Astrocyte (in vitro differentiated cells and primary cell): Measurements from ENCODE around the gene INO80E. TPM values are rescaled to one million over a fixed set of nuclear protein-coding genes. Genes with fewer than 3 reads are reported as not detected.

ENCODE experiments used
- DNase-seq: peaks from one replicate; pipeline ENCODE4 v3.0.0-alpha.2; 2010; ENCODE audit warnings: low read depth
- FAIRE-seq: peaks from 2 replicates; lab custom pipeline; 2011; peaks lifted over from hg19 to GRCh38; lab: Jason Lieb, UNC
- H2AFZ ChIP-seq: 2 replicates; pipeline ENCODE4 v1.6.0; 2012; ENCODE audit warnings: low read depth, low read length, inconsistent platforms
- H3K27ac ChIP-seq: 2 replicates; pipeline ENCODE4 v1.5.1; 2011; ENCODE audit warnings: low read depth, low read length, inconsistent platforms
- H3K27me3 ChIP-seq: 2 replicates; pipeline ENCODE4 v1.6.0; 2011; ENCODE audit warnings: low read length, inconsistent platforms; ENCODE audit not compliant: insufficient read depth
- H3K36me3 ChIP-seq: 2 replicates; pipeline ENCODE4 v1.5.1; 2011; ENCODE audit warnings: low read length, inconsistent platforms; ENCODE audit not compliant: insufficient read depth
- H3K4me1 ChIP-seq: 2 replicates; pipeline ENCODE4 v1.5.1; 2011; ENCODE audit warnings: low read length, inconsistent platforms; ENCODE audit not compliant: insufficient read depth
- H3K4me2 ChIP-seq: 2 replicates; pipeline ENCODE4 v1.6.0; 2012; ENCODE audit warnings: low read length, inconsistent platforms
- H3K4me3 ChIP-seq: 2 replicates; pipeline ENCODE4 v1.5.1; 2011; ENCODE audit warnings: low read depth, mild to moderate bottlenecking, low read length, inconsistent platforms; ENCODE audit not compliant: insufficient read depth
- H3K79me2 ChIP-seq: 2 replicates; pipeline ENCODE4 v1.6.0; 2012; ENCODE audit warnings: mild to moderate bottlenecking, low read length, inconsistent platforms; ENCODE audit not compliant: insufficient read depth
- H3K9ac ChIP-seq: 2 replicates; pipeline ENCODE4 v1.6.0; 2012; ENCODE audit warnings: mild to moderate bottlenecking, low read length, inconsistent platforms
- H3K9me3 ChIP-seq: 2 replicates; pipeline ENCODE4 v1.5.1; 2012; ENCODE audit warnings: low read depth, mild to moderate bottlenecking, low read length, inconsistent platforms; ENCODE audit not compliant: insufficient read depth
- H4K20me1 ChIP-seq: 2 replicates; pipeline ENCODE4 v1.6.0; 2012; ENCODE audit warnings: low read length, inconsistent platforms; ENCODE audit not compliant: insufficient read depth
- H3K27ac Mint-ChIP-seq: one replicate; pipeline ENCODE4 v1.8.0; 2021; ENCODE audit warnings: mild to moderate bottlenecking, mixed read lengths; ENCODE audit not compliant: unreplicated experiment
- H3K27me3 Mint-ChIP-seq: one replicate; pipeline ENCODE4 v1.8.0; 2021; ENCODE audit warnings: low read depth, mixed read lengths; ENCODE audit not compliant: unreplicated experiment
- H3K36me3 Mint-ChIP-seq: one replicate; pipeline ENCODE4 v1.8.0; 2021; ENCODE audit warnings: low read depth, mixed read lengths; ENCODE audit not compliant: unreplicated experiment
- H3K4me1 Mint-ChIP-seq: one replicate; pipeline ENCODE4 v1.8.0; 2021; ENCODE audit warnings: low read depth, mixed read lengths; ENCODE audit not compliant: unreplicated experiment
- H3K4me3 Mint-ChIP-seq: one replicate; pipeline ENCODE4 v1.8.0; 2021; ENCODE audit warnings: mild to moderate bottlenecking, moderate library complexity, mixed read lengths; ENCODE audit not compliant: unreplicated experiment
- H3K9me3 Mint-ChIP-seq: one replicate; pipeline ENCODE4 v1.8.0; 2021; ENCODE audit warnings: mild to moderate bottlenecking, mixed read lengths; ENCODE audit not compliant: unreplicated experiment
- EZH2 ChIP-seq: IDR thresholded peaks from 2 replicates; pipeline ENCODE4 v1.6.1; 2012; ENCODE audit warnings: mild to moderate bottlenecking, low read length, inconsistent platforms; ENCODE audit not compliant: insufficient read depth
- total RNA-seq: library from RNA; stranded (reverse); gene quantifications from 2 replicates; pipeline ENCODE4 v1.2.1, GENCODE V29; 2021
- TF ChIP-seq, protein P1 (sequence below): IDR thresholded peaks from 2 replicates; pipeline ENCODE4 v1.5.1; 2011; ENCODE audit warnings: low read depth, mild to moderate bottlenecking, inconsistent platforms, low read length, moderate library complexity; ENCODE audit not compliant: insufficient read depth

Gene INO80E
- total RNA-seq, 1 donor from 2014 or later: 58.5 TPM

DNA sequence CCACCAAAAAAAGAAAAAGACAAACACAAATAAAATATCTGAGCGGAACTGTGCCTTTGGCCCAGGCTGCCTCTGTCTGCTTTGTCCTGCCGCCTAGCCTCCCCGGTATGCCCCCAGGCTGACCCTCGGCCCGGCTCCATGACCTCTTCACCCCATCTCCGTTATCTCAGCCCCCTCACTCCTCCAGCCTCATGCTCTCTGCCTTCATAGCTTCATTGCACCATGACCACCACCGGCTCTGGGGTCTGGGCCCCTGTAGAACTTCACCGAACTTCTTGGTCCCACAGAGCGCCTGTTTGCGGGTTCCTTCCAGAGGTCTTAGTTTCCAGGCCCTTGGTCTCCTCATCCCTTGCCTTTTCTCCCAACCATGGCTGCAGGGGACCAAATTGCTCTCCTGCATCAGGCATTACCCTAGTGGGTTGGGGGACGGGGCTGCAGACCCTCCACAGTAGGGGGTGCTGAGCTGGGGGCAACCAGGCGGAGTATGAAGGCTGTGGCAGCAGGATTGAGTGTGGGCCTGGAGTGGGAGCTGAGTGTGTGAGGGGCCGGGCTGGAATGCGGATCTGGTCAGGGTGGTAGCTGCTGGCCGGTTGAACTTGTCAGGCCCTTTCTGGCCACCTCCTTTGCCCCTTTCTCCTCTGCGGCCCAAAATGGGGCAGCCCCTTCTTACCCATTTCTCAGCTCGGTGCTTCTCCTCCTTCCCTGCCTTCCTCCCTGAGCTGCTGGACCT is 7.5 kb upstream of the INO80E start:
- DNase-seq (no peak), FAIRE-seq (no peak)
- Histone ChIP-seq H3K4me1 (no peaks in the 10 kb centered on the region), H3K9ac (no peak overlapping the region), H3K9me3 (no peaks in the 10 kb centered on the region), H3K36me3 (peaks cover 41% of the 10 kb centered on the region), H3K4me2 (no peak overlapping the region), H3K27ac (no peak overlapping the region), H3K27me3 (no peaks in the 10 kb centered on the region), H4K20me1 (peaks cover 35% of the 10 kb centered on the region), H2AFZ (no peak overlapping the region), H3K79me2 (no peaks in the 10 kb centered on the region), H3K4me3 (no peak overlapping the region)
- Mint-ChIP-seq H3K27ac (no peak overlapping the region), H3K4me1 (no peaks in the 10 kb centered on the region), H3K9me3 (no peaks in the 10 kb centered on the region), H3K27me3 (no peaks in the 10 kb centered on the region), H3K36me3 (peaks cover 18% of the 10 kb centered on the region), H3K4me3 (no peak overlapping the region)
- no peak for TF ChIP-seq EZH2
- TF ChIP-seq, protein P1, sequence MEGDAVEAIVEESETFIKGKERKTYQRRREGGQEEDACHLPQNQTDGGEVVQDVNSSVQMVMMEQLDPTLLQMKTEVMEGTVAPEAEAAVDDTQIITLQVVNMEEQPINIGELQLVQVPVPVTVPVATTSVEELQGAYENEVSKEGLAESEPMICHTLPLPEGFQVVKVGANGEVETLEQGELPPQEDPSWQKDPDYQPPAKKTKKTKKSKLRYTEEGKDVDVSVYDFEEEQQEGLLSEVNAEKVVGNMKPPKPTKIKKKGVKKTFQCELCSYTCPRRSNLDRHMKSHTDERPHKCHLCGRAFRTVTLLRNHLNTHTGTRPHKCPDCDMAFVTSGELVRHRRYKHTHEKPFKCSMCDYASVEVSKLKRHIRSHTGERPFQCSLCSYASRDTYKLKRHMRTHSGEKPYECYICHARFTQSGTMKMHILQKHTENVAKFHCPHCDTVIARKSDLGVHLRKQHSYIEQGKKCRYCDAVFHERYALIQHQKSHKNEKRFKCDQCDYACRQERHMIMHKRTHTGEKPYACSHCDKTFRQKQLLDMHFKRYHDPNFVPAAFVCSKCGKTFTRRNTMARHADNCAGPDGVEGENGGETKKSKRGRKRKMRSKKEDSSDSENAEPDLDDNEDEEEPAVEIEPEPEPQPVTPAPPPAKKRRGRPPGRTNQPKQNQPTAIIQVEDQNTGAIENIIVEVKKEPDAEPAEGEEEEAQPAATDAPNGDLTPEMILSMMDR: no peak

DNA sequence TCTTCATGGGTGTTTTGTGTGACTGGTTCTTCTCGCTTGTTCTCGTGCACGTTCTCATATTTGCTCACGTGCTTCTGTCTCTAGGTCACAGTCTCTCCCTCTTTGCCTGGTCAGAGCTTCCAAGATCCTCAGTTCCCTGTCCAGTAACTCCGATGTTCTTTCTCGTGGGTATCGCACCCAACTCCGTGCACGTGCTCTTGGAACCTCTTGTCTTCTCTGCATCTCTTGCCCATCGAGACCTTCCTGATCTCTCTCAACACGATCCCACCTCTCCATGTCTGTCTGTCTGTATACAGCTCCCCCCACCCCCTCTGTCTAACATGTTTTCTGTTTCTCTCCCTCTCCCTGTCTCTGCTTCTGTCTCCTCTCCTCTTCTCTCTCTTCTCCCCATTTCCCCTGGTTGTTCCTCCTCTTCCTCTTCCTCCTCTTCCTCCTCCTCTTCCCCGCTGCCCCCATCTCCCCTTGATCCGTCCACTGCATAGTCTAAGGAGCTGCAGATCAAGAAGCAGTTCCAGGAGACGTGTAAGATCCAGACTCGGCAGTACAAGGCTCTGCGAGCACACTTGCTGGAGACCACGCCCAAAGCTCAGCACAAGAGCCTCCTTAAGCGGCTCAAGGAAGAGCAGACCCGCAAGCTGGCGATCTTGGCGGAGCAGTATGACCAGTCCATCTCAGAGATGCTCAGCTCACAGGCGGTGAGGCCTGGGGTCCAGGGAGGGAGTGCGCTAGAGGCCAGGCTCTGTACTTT is 6.8 kb upstream of the INO80E start:
- Histone ChIP-seq H3K27me3 (no peaks in the 10 kb centered on the region), H3K9me3 (no peaks in the 10 kb centered on the region), H4K20me1 (peaks cover 33% of the 10 kb centered on the region), H2AFZ (no peak overlapping the region), H3K4me3 (no peak overlapping the region), H3K4me1 (peaks cover under 1% of the 10 kb centered on the region), H3K79me2 (no peaks in the 10 kb centered on the region), H3K9ac (no peak overlapping the region), H3K4me2 (no peak overlapping the region), H3K27ac (no peak overlapping the region), H3K36me3 (peaks cover 34% of the 10 kb centered on the region)
- no peak for DNase-seq
- no peak overlapping the region for H3K4me3 Mint-ChIP-seq
- H3K4me1 Mint-ChIP-seq: no peaks in the 10 kb centered on the region
- no peaks in the 10 kb centered on the region for H3K27me3 Mint-ChIP-seq
- H3K9me3 Mint-ChIP-seq: no peaks in the 10 kb centered on the region
- FAIRE-seq: no peak
- TF ChIP-seq, protein P1: no peak
- TF ChIP-seq EZH2: no peak
- peaks cover 20% of the 10 kb centered on the region for H3K36me3 Mint-ChIP-seq
- no peak overlapping the region for H3K27ac Mint-ChIP-seq

DNA sequence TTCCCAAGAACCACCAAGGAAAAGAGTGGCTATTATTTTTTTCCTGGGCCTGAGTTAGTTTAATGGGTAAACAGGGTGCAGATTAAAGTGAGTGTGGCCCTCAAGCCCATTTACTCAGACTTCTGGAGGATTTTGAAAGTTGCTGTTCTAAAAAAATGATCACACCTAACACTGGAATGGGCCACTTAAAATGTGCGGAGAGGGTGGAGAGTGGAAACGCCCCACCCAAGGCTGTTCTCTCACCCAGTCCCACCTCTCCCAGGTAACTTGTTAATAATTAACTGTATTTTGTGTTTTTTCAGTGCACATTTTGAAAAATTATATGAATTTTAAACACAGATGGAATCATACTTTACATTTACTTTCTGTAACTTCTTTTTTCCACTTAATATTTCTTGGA is 6.0 kb upstream of the INO80E start:
- Histone ChIP-seq H3K79me2 (no peaks in the 10 kb centered on the region), H4K20me1 (peaks cover 27% of the 10 kb centered on the region), H3K36me3 (peaks cover 27% of the 10 kb centered on the region), H3K27ac (no peak overlapping the region), H3K4me3 (no peak overlapping the region), H2AFZ (no peak overlapping the region), H3K9ac (no peak overlapping the region), H3K27me3 (no peaks in the 10 kb centered on the region), H3K4me2 (no peak overlapping the region), H3K4me1 (peaks cover 8% of the 10 kb centered on the region), H3K9me3 (no peaks in the 10 kb centered on the region)
- Mint-ChIP-seq H3K27me3 (no peaks in the 10 kb centered on the region), H3K9me3 (no peaks in the 10 kb centered on the region), H3K27ac (no peak overlapping the region), H3K4me3 (no peak overlapping the region), H3K4me1 (no peaks in the 10 kb centered on the region), H3K36me3 (peaks cover 17% of the 10 kb centered on the region)
- FAIRE-seq: no peak
- TF ChIP-seq EZH2: no peak
- TF ChIP-seq, protein P1: no peak
- DNase-seq: no peak
